GM12872 (cell line): Measurements from ENCODE around the gene PNLDC1.

Source experiments
- CTCF ChIP-seq: IDR thresholded peaks from 3 replicates; pipeline ENCODE4 v1.5.1; 2011; ENCODE audit warnings: low read depth, mild to moderate bottlenecking, low read length, moderate library complexity; ENCODE audit not compliant: insufficient read depth

The PNLDC1 gene

GRCh38 chr6:159866286-159867247, 66.5 kb downstream of the PNLDC1 start:
- no peak for TF ChIP-seq CTCF
